NK-92 treated with Interleukin-12 subunit alpha and Interleukin-12 subunit beta, amount 100 ng/mL, for 24 hours (cell line): ENCODE results near the gene ZBTB9.

ENCODE experiments used
- DNase-seq: peaks from one replicate; lab custom pipeline; 2025; lab: John Stamatoyannopoulos, UW

ZBTB9 gene

GRCh38 chr6:33418690-33419291, 35.6 kb upstream of the ZBTB9 start:
- DNase-seq: no peak

GRCh38 chr6:33419580-33420490, 34.5 kb upstream of the ZBTB9 start, which contains the start of gene SYNGAP1:
Gene SYNGAP1, plus strand, starts transcription at chr6:33420065. Its CDS starts 200 bp downstream, at chr6:33420265.
- no peak for DNase-seq

GRCh38 chr6:33420491-33421343, 33.7 kb upstream of the ZBTB9 start:
- DNase-seq: no peak

- DNase-seq: no peak
Observed at GRCh38 chr6:33421344-33421643, 33.1 kb upstream of the ZBTB9 start.

- DNase-seq: no peak
Observed at GRCh38 chr6:33423777-33424176, 30.6 kb upstream of the ZBTB9 start.

GRCh38 chr6:33424855-33425667, 29.3 kb upstream of the ZBTB9 start:
- no peak for DNase-seq

- DNase-seq: peak; percentile 84
Observed at GRCh38 chr6:33425668-33426577, 28.5 kb upstream of the ZBTB9 start.

GRCh38 chr6:33426590-33427511, 27.5 kb upstream of the ZBTB9 start:
- no peak for DNase-seq

- DNase-seq: no peak
Observed at GRCh38 chr6:33427585-33428223, 26.7 kb upstream of the ZBTB9 start.

- no peak for DNase-seq
Observed at GRCh38 chr6:33428224-33428965, 26.0 kb upstream of the ZBTB9 start.

GRCh38 chr6:33428966-33429749, 25.2 kb upstream of the ZBTB9 start:
- no peak for DNase-seq

- no peak for DNase-seq
Observed at GRCh38 chr6:33429750-33430052, 24.7 kb upstream of the ZBTB9 start.

GRCh38 chr6:33430334-33430733, 24.0 kb upstream of the ZBTB9 start:
- no peak for DNase-seq

GRCh38 chr6:33430991-33431879, 23.1 kb upstream of the ZBTB9 start:
- peak; percentile 75 for DNase-seq

- DNase-seq: no peak
Observed at GRCh38 chr6:33431880-33432541, 22.4 kb upstream of the ZBTB9 start.

GRCh38 chr6:33432546-33432945, 21.8 kb upstream of the ZBTB9 start:
- no peak for DNase-seq
